K562 (cell line): ENCODE data around the gene ZMIZ1. TPM values are rescaled to one million over a fixed set of nuclear protein-coding genes. Genes with fewer than 3 reads are reported as not detected.
A peak's percentile ranks its signal among the peaks of the same experiment; 100 is the strongest.

ENCODE experiments used
- ATAC-seq: fragments of 200-7000 bp; cut with Tn5 transposase; 3 replicates; pipeline ENCODE4 v1.9.1; 2020; ENCODE audit warnings: moderate library complexity
- BruUV-seq: library from RNA; stranded (reverse); fragments of 400-500 nt; replicated peaks from 2 replicates; lab custom pipeline; 2021; lab: Mats Ljungman, UMichigan
- CTCF ChIA-PET: fragments of 300-600 bp; formaldehyde crosslinking; extraction: SDS; loops from one replicate; lab custom pipeline; 2021; ENCODE audit warnings: low intra/inter-chr PET ratio; lab: Yijun Ruan, JAX
- POLR2A ChIA-PET: fragments of 300-600, 350-650 bp; sonication (Branson Sonifier 250); formaldehyde crosslinking; extraction: SDS; loops from one replicate; lab custom pipeline; 2021; ENCODE audit warnings: antibody characterized with exemption, inconsistent platforms; lab: Yijun Ruan, JAX
- DNase-seq, 4 experiments: peaks; one replicate each; pipeline versions ENCODE4 v3.0.0 to v3.0.0-alpha.2; 2011 to 2018; ENCODE audit warnings: low spot score in 3 of 4, mixed read lengths in 3 of 4; ENCODE audit errors: extremely low read depth in 1 of 4
- FAIRE-seq: peaks from 2 replicates; lab custom pipeline; 2011; peaks lifted over from hg19 to GRCh38; lab: Jason Lieb, UNC
- H2AFZ ChIP-seq: 2 replicates; pipeline ENCODE4 v1.6.0; 2011; ENCODE audit warnings: low read depth, low read length, control low read depth, inconsistent platforms
- H3K27ac ChIP-seq: fragments of 200-600 bp; 3 replicates; pipeline ENCODE4 v1.8.0; 2011; ENCODE audit warnings: low read depth, mild to moderate bottlenecking, control low read depth, inconsistent platforms, low read length, moderate library complexity, mixed read lengths; ENCODE audit errors: extremely low read depth
- H3K27me3 ChIP-seq, 2 experiments: fragments of 300-600 bp in 1 of 2; 2 replicates in 1 of 2; 3 replicates in 1 of 2; pipeline versions ENCODE4 v1.6.0 to v1.8.0; 2011; ENCODE audit warnings: inconsistent platforms in 2 of 2, low read length in 2 of 2, mild to moderate bottlenecking in 1 of 2, mixed read lengths in 1 of 2, moderate library complexity in 1 of 2; ENCODE audit not compliant: control insufficient read depth in 2 of 2, insufficient read depth in 2 of 2
- H3K36me3 ChIP-seq: fragments of 300-600 bp; 3 replicates; pipeline ENCODE4 v1.8.0; 2011; ENCODE audit warnings: mild to moderate bottlenecking, low read length, inconsistent platforms; ENCODE audit not compliant: control insufficient read depth, insufficient read depth
- H3K4me1 ChIP-seq, 2 experiments: fragments of 200-600 bp in 1 of 2; replicated peaks in 1 of 2; 2 replicates in 1 of 2; 3 replicates in 1 of 2; pipeline versions ENCODE4 v1.5.1 to v1.8.0; 2011; ENCODE audit warnings: inconsistent platforms in 2 of 2, low read length in 2 of 2, mild to moderate bottlenecking in 1 of 2, mixed read lengths in 1 of 2, moderate library complexity in 1 of 2; ENCODE audit not compliant: control insufficient read depth in 2 of 2, insufficient read depth in 2 of 2
- H3K4me2 ChIP-seq: 2 replicates; pipeline ENCODE4 v1.6.1; 2011; ENCODE audit warnings: low read length, control low read depth, inconsistent platforms, mixed read lengths; ENCODE audit not compliant: insufficient read depth
- H3K4me3 ChIP-seq: fragments of 200-600 bp; sonication (generic), shearing (Covaris generic); 2 replicates; pipeline ENCODE4 v1.5.1; 2016; ENCODE audit warnings: control low read depth, inconsistent platforms
- H3K79me2 ChIP-seq: fragments of 200-600 bp; 3 replicates; pipeline ENCODE4 v1.8.0; 2011; ENCODE audit warnings: low read length, inconsistent platforms; ENCODE audit not compliant: control insufficient read depth, insufficient read depth
- H3K9ac ChIP-seq, 2 experiments: 2 replicates each; pipeline versions ENCODE4 v1.6.0 to v1.6.1; 2011; ENCODE audit warnings: low read depth in 2 of 2, low read length in 2 of 2, control low read depth in 1 of 2, inconsistent platforms in 1 of 2, mild to moderate bottlenecking in 1 of 2, mixed read lengths in 1 of 2; ENCODE audit not compliant: insufficient read depth in 1 of 2
- H3K9me1 ChIP-seq: one replicate; pipeline ENCODE4 v1.6.0; 2011; ENCODE audit warnings: inconsistent platforms, mild to moderate bottlenecking, low read length, moderate library complexity; ENCODE audit not compliant: control insufficient read depth, insufficient read depth
- H3K9me3 ChIP-seq: replicated peaks from 2 replicates; pipeline ENCODE4 v1.5.1; 2011; ENCODE audit warnings: low read depth, low read length, inconsistent platforms; ENCODE audit not compliant: control insufficient read depth, insufficient read depth
- H4K20me1 ChIP-seq: replicated peaks from 2 replicates; pipeline ENCODE4 v1.6.1; 2011; ENCODE audit warnings: low read length, inconsistent platforms, mixed read lengths; ENCODE audit not compliant: control insufficient read depth, insufficient read depth
- KLF1 ChIP-seq: fragments of 450-650 bp; IDR thresholded peaks from 2 replicates; pipeline ENCODE4 v1.6.1; 2016; ENCODE audit warnings: missing genetic modification characterization, missing compliant biosample characterization
- RBM14 ChIP-seq: fragments of 200-400 bp; formaldehyde crosslinking; IDR thresholded peaks from 2 replicates; pipeline ENCODE4 v1.6.1; 2018; ENCODE audit warnings: low read depth, mild to moderate bottlenecking, low read length, moderate library complexity, borderline replicate concordance; ENCODE audit not compliant: insufficient read depth
- RNF2 ChIP-seq: sonication (generic); IDR thresholded peaks from 2 replicates; pipeline ENCODE4 v1.6.1; 2016
- SIRT6 ChIP-seq: IDR thresholded peaks from one replicate; pipeline ENCODE4 v1.6.1; 2012; ENCODE audit warnings: low read depth, mild to moderate bottlenecking, control low read depth, inconsistent platforms, low read length, moderate library complexity
- SMARCA5 ChIP-seq: fragments of 450-650 bp; IDR thresholded peaks from 2 replicates; pipeline ENCODE4 v1.6.1; 2016
- SRSF1 ChIP-seq: fragments of 200-400 bp; formaldehyde crosslinking; IDR thresholded peaks from 2 replicates; pipeline ENCODE4 v1.6.1; 2017; ENCODE audit warnings: mild to moderate bottlenecking, low read depth, low read length, moderate library complexity
- STAG1 ChIP-seq: sonication (generic); formaldehyde crosslinking; IDR thresholded peaks from 2 replicates; pipeline ENCODE4 v1.5.0; 2020; ENCODE audit warnings: missing genetic modification reagents, borderline replicate concordance
- ZNF146 ChIP-seq: IDR thresholded peaks from one replicate; pipeline ENCODE4 v1.6.1; 2018; ENCODE audit warnings: missing compliant biosample characterization; ENCODE audit not compliant: unreplicated experiment
- ZNF165 ChIP-seq: fragments of 250-450 bp; sonication (Bioruptor Pico); IDR thresholded peaks from 2 replicates; pipeline ENCODE4 v1.4.0; 2020; ENCODE audit warnings: borderline replicate concordance
- ZNF280B ChIP-seq: fragments of 250-450 bp; sonication (Bioruptor Pico); IDR thresholded peaks from 2 replicates; pipeline ENCODE4 v1.5.1; 2021; ENCODE audit warnings: mild to moderate bottlenecking
- ZNF347 ChIP-seq: fragments of 450-650 bp; formaldehyde crosslinking; IDR thresholded peaks from 2 replicates; pipeline ENCODE4 v1.4.0; 2020; ENCODE audit warnings: low read depth, mild to moderate bottlenecking, moderate library complexity
- ZNF436 ChIP-seq: fragments of 250-450, 450-650 bp; sonication (Bioruptor Pico); formaldehyde crosslinking; IDR thresholded peaks from 2 replicates; pipeline ENCODE4 v1.7.0; 2020; ENCODE audit warnings: mild to moderate bottlenecking
- ZNF830 ChIP-seq: fragments of 250-450 bp; sonication (Bioruptor Pico); IDR thresholded peaks from 2 replicates; pipeline ENCODE4 v1.5.0; 2021; ENCODE audit warnings: mild to moderate bottlenecking
- WGBS: fragments of 100-300 bp; shearing (Covaris generic); methylation state at CpG from one replicate; pipeline ENCODE4 v1.1.6; 2016; ENCODE audit warnings: low coverage, mixed read lengths; ENCODE audit not compliant: insufficient coverage; ENCODE audit errors: missing lambda C conversion rate; 5-methylcytosine and 5-hydroxymethylcytosine counted together
- in situ Hi-C: fragments of 300-500 bp; cut with MboI; formaldehyde crosslinking; loops from 4 replicates; pipeline ENCODE4 v1.15.0; 2018; ENCODE audit warnings: inconsistent platforms, mixed read lengths
- intact Hi-C: fragments of 100-400 bp; cut with micrococcal nuclease; formaldehyde crosslinking; loops from 2 replicates; pipeline ENCODE4 v1.14.2; 2022
- polyA plus RNA-seq, 8 experiments: library from polyadenylated mRNA; depleted of rRNA in 4 of 8; stranded (reverse) in 5 of 8; unstranded in 3 of 8; fragments of >200 nt; fragmentation: Nextera tagmentation in 2 of 8; fragmentation: Illumina TruSeq in 1 of 8; extraction: Ambion mirVana in 2 of 8; extraction: Trizol in 1 of 8; gene quantifications; 2 replicates each; pipeline versions ENCODE4 v1.2.1 to v1.2.3, GENCODE V29; 2011 to 2014; ENCODE audit warnings: inconsistent platforms in 1 of 8, missing spikeins in 1 of 8
- total RNA-seq, 7 experiments: library from RNA; depleted of rRNA in 6 of 7; stranded (reverse); fragments of >200 nt in 6 of 7; fragmentation: Illumina TruSeq in 2 of 7; extraction: Trizol in 2 of 7; gene quantifications; 2 replicates each; pipeline versions ENCODE4 v1.2.1 to v1.2.3, GENCODE V29; 2011 to 2021; ENCODE audit warnings: low replicate concordance in 1 of 7
- TF ChIP-seq, protein P1 (sequence below): fragments of 250-450 bp; sonication (Bioruptor Pico); IDR thresholded peaks from 2 replicates; pipeline ENCODE4 v1.4.0; 2020; ENCODE audit warnings: mild to moderate bottlenecking, moderate library complexity
- TF ChIP-seq, protein P2 (sequence below), 2 experiments: IDR thresholded peaks; 2 replicates each; pipeline ENCODE4 v1.6.1; 2011; ENCODE audit warnings: borderline replicate concordance in 1 of 2, control low read depth in 1 of 2, low read depth in 1 of 2, low read length in 1 of 2, mild to moderate bottlenecking in 1 of 2, mixed read lengths in 1 of 2, moderate library complexity in 1 of 2; ENCODE audit not compliant: insufficient read depth in 1 of 2, insufficient read length in 1 of 2, poor library complexity in 1 of 2, severe bottlenecking in 1 of 2; ENCODE audit errors: extremely low read depth in 1 of 2

The ZMIZ1 gene
- total and polyA plus RNA-seq, 9 of the 15 experiments (the other 6 are each of a cell fraction or from before 2014, with no cell fraction given), result 1.0 to 37.3 (median 4.3) TPM

DNA sequence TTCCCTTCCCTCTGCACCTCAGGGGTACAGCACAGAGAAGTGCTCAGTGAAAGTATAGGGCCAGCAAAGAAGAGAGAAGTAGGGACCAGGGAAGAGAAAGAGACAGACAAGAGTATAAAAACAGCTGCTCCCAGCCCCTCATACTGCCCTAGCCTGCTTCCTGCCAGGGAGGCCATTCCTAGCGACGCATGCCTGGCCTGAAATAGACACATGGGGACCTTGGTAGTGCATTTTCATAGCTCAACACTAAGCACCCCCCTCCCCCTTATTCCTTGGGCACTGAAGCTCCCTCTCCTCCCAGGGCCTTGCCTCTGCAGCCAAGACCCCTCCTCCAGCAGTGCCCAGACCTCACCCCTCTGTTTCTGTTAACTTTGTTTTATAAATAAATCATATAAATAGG is 64.7 kb downstream of the ZMIZ1 start:
- no peak for FAIRE-seq
- BruUV-seq, result no TSS peak
- Histone ChIP-seq H3K27ac (peak overlapping the region; percentile 19; the same call in 1 of the 3 replicates), H3K27me3 (no peaks in the 10 kb centered on the region), H3K9me1 (peaks cover 2% of the 10 kb centered on the region), H3K4me2 (no peak overlapping the region), H3K4me1 (peaks cover 80 to 91% of the 10 kb centered on the region in 2 experiments), H2AFZ (no peak overlapping the region), H3K9ac (peak overlapping the region in 1 of 2 experiments; percentile 87; a peak in 1 of 4 replicates), H3K36me3 (peaks cover 25% of the 10 kb centered on the region; the same call in 2 of the 3 replicates), H3K4me3 (no peak overlapping the region), H4K20me1 (no peaks in the 10 kb centered on the region; the same call in none of the 2 replicates), H3K9me3 (no peaks in the 10 kb centered on the region), H3K79me2 (peaks cover 29% of the 10 kb centered on the region)
- intact Hi-C loops (loop anchor here (2.0 kb wide), 2 partner anchors 17 to 45 kb away; no protein-coding TSS in a partner anchor), in situ Hi-C loops (no loop called here)
- ATAC-seq, result no peak
- WGBS, result 63% methylated on average over 2 of the region's 2 CpGs
- ChIA-PET CTCF (no interaction called here), POLR2A (interaction anchor here (0.6 to 3.5 kb wide), 4 partner anchors 9 to 103 kb away, joined by 3 to 19 read pairs (median 3); no protein-coding TSS in a partner anchor)
- no peak for DNase-seq
- TF ChIP-seq SRSF1 (no peak), KLF1 (tag) (no peak), ZNF280B (CRISPR knock-in tag) (no peak), ZNF146 (no peak), ZNF830 (CRISPR knock-in tag) (no peak), STAG1 (no peak), SIRT6 (no peak), RBM14 (no peak), ZNF347 (CRISPR knock-in tag) (no peak), RNF2 (no peak), ZNF165 (CRISPR knock-in tag) (no peak), SMARCA5 (no peak), ZNF436 (CRISPR knock-in tag) (no peak)
- TF ChIP-seq, protein P1, sequence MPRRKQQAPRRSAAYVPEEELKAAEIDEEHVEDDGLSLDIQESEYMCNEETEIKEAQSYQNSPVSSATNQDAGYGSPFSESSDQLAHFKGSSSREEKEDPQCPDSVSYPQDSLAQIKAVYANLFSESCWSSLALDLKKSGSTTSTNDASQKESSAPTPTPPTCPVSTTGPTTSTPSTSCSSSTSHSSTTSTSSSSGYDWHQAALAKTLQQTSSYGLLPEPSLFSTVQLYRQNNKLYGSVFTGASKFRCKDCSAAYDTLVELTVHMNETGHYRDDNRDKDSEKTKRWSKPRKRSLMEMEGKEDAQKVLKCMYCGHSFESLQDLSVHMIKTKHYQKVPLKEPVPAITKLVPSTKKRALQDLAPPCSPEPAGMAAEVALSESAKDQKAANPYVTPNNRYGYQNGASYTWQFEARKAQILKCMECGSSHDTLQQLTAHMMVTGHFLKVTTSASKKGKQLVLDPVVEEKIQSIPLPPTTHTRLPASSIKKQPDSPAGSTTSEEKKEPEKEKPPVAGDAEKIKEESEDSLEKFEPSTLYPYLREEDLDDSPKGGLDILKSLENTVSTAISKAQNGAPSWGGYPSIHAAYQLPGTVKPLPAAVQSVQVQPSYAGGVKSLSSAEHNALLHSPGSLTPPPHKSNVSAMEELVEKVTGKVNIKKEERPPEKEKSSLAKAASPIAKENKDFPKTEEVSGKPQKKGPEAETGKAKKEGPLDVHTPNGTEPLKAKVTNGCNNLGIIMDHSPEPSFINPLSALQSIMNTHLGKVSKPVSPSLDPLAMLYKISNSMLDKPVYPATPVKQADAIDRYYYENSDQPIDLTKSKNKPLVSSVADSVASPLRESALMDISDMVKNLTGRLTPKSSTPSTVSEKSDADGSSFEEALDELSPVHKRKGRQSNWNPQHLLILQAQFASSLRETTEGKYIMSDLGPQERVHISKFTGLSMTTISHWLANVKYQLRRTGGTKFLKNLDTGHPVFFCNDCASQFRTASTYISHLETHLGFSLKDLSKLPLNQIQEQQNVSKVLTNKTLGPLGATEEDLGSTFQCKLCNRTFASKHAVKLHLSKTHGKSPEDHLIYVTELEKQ (CRISPR knock-in tag), result no peak
- TF ChIP-seq, protein P2, sequence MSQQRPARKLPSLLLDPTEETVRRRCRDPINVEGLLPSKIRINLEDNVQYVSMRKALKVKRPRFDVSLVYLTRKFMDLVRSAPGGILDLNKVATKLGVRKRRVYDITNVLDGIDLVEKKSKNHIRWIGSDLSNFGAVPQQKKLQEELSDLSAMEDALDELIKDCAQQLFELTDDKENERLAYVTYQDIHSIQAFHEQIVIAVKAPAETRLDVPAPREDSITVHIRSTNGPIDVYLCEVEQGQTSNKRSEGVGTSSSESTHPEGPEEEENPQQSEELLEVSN (IDR thresholded peaks at IDR 0.05; ENCODE audit: borderline replicate concordance in 1 of 2, extremely low read depth in 1 of 2, insufficient read depth in 1 of 2, insufficient read length in 1 of 2, low read depth in 1 of 2, low read length in 1 of 2, poor library complexity in 1 of 2, severe bottlenecking in 1 of 2), result no peak
